ENCODE data around the gene SLC6A6. TPM values are rescaled to one million over a fixed set of nuclear protein-coding genes. Genes with fewer than 3 reads are reported as not detected.
A peak's percentile ranks its signal among the peaks of the same experiment; 100 is the strongest.

SLC6A6 gene
- 70.8 and 72.6 TPM in 2 replicates for total RNA-seq (2021)
- long read RNA-seq, full-length matches to known transcripts: 38 of 95 reads
- long read RNA-seq, partial matches to known transcripts: 12 of 95 reads
- long read RNA-seq, other reads (novel, unspliced or antisense): 45 of 95 reads

DNA sequence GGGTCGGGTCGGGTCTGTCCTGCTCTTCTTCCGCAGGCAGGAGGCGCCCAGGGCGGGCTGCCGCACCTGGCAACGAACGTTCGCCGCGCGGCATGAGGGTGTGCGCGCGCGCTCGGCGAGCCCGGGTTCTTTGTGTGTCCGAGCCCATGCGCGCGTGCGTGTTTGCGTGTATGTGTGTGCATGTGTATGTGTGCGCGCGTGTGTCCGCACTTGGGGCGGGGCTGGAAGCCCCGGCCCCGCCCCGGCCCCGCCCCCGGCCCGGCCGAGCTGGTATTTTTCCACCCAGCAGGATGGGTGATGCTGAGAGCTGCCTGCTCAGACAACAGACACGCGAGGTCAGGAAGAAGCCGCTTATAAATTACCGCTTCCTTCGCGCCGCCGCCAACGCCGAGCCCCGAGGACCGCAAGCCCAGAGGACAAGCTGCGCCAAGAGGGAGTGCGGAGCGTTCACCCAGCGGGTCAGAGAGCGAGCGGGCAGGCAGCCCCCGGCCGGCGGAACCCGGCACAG is at the start of gene SLC6A6:
Gene SLC6A6 (plus strand): TSS at position 303 of the 508 bp plus-strand sequence. CDS start 41,029 bp downstream, outside the sequence.
- WGBS (ENCODE audit: extremely low coverage, insufficient read length, low lambda C conversion rate): no CpG with 5 or more reads among the region's 59 CpGs
- no peak within 1 kb of the TSS for H2AFZ ChIP-seq (ENCODE audit: low read length)
- TF ChIP-seq, protein P1, sequence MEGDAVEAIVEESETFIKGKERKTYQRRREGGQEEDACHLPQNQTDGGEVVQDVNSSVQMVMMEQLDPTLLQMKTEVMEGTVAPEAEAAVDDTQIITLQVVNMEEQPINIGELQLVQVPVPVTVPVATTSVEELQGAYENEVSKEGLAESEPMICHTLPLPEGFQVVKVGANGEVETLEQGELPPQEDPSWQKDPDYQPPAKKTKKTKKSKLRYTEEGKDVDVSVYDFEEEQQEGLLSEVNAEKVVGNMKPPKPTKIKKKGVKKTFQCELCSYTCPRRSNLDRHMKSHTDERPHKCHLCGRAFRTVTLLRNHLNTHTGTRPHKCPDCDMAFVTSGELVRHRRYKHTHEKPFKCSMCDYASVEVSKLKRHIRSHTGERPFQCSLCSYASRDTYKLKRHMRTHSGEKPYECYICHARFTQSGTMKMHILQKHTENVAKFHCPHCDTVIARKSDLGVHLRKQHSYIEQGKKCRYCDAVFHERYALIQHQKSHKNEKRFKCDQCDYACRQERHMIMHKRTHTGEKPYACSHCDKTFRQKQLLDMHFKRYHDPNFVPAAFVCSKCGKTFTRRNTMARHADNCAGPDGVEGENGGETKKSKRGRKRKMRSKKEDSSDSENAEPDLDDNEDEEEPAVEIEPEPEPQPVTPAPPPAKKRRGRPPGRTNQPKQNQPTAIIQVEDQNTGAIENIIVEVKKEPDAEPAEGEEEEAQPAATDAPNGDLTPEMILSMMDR (conservative IDR thresholded peaks at IDR 0.05): peak; percentile 72; the same call in 2 of the 3 replicates
- H3K23ac ChIP-seq (ENCODE audit: insufficient read length, low read depth, low read length): no peak within 1 kb of the TSS
- no peak within 1 kb of the TSS for H2AK5ac ChIP-seq (ENCODE audit: insufficient read length, low read length)
- H3K79me1 ChIP-seq (ENCODE audit: insufficient read depth, low read depth, low read length, poor library complexity, severe bottlenecking): peaks cover 12% of the 10 kb centered on the region
- H3K4me2 ChIP-seq (ENCODE audit: insufficient read depth, insufficient read length, low read length): peak within 1 kb of the TSS; percentile 83
- no peak within 1 kb of the TSS for H3K4ac ChIP-seq (ENCODE audit: low read depth, low read length)
- peak within 1 kb of the TSS; percentile 92 for H3K18ac ChIP-seq (ENCODE audit: insufficient read length, low read depth, low read length)
- peaks cover 36% of the 10 kb centered on the region; the same call in 1 of the 2 replicates for H3K79me2 ChIP-seq (ENCODE audit: insufficient read depth, low read length)
- no peaks in the 10 kb centered on the region for H3K27me3 ChIP-seq (ENCODE audit: insufficient read depth, low read length)
- H4K5ac ChIP-seq (ENCODE audit: insufficient read length, low read depth, low read length): peak within 1 kb of the TSS; percentile 11
- H3K9me3 Mint-ChIP-seq: peaks cover 0 to 4% of the 10 kb centered on the region in 2 experiments; a peak in 1 of 5 replicates
- no peak within 1 kb of the TSS; the same call in 1 of the 2 replicates for H2BK15ac ChIP-seq (ENCODE audit: low read depth, low read length)
- peak within 1 kb of the TSS; percentile 95 to 100 for H3K4me3 Mint-ChIP-seq
- peaks cover 8 to 13% (median 10%) of the 10 kb centered on the region in 3 experiments for H3K36me3 Mint-ChIP-seq (ENCODE audit: insufficient read depth in 1 of 3, low read depth in 3 of 3)
- H3K27ac Mint-ChIP-seq: peak within 1 kb of the TSS; percentile 90 to 100 (median 98)
- peaks cover 4% of the 10 kb centered on the region; the same call in 1 of the 2 replicates for H3K4me1 ChIP-seq (ENCODE audit: insufficient read depth, low read length)
- H4K91ac ChIP-seq (ENCODE audit: insufficient read length, low read depth, low read length): no peak within 1 kb of the TSS
- H3K56ac ChIP-seq (ENCODE audit: insufficient read length, low read depth, low read length): no peak within 1 kb of the TSS
- peaks cover 27 to 42% of the 10 kb centered on the region in 2 experiments for H3K4me1 Mint-ChIP-seq
- no peak within 1 kb of the TSS for H3T11ph ChIP-seq (ENCODE audit: low read length)
- peak within 1 kb of the TSS; percentile 96 for H3K14ac ChIP-seq (ENCODE audit: insufficient read depth, low read length)
- peaks cover 10% of the 10 kb centered on the region; the same call in 1 of the 2 replicates for H3K27me3 Mint-ChIP-seq (ENCODE audit: low read depth)
- no peaks in the 10 kb centered on the region for H3K9me3 ChIP-seq (ENCODE audit: control insufficient read depth, low read depth, low read length)
- peak within 1 kb of the TSS; percentile 90 for H3K9ac ChIP-seq (ENCODE audit: extremely low read depth, insufficient read length, low read length)
- H2BK120ac ChIP-seq (ENCODE audit: low read depth, low read length, poor library complexity, severe bottlenecking): no peak within 1 kb of the TSS
- H2BK20ac ChIP-seq (ENCODE audit: low read depth, low read length, poor library complexity, severe bottlenecking): no peak within 1 kb of the TSS
- no peak within 1 kb of the TSS for H2BK5ac ChIP-seq (ENCODE audit: insufficient read length, low read length)
- no peak within 1 kb of the TSS for H2BK12ac ChIP-seq (ENCODE audit: insufficient read length, low read depth, low read length)
- no peak within 1 kb of the TSS for H4K8ac ChIP-seq (replicated peaks; ENCODE audit: insufficient read length, low read depth, low read length)
- peaks cover 11% of the 10 kb centered on the region for H3K23me2 ChIP-seq (ENCODE audit: insufficient read length, low read depth, low read length, poor library complexity, severe bottlenecking)
- peak; percentile 97 for DNase-seq
- no peaks in the 10 kb centered on the region for H4K20me1 ChIP-seq (ENCODE audit: control insufficient read depth, insufficient read depth, insufficient read length)
- H3K27ac ChIP-seq (ENCODE audit: insufficient read length, low read depth, low read length): no peak within 1 kb of the TSS

All from H9 (cell line).